ENCODE measurements around the gene DMXL2.
"Not testable (repeated sequence)": the region's sequence is repeated elsewhere in the genome, so short reads cannot be mapped to it uniquely, and the experiment has no call there.

The DMXL2 gene

GRCh38 chr15:51568939-51569784 lies 53.4 kb downstream of the DMXL2 start:
- not testable (repeated sequence) for DNase-seq

DNA sequence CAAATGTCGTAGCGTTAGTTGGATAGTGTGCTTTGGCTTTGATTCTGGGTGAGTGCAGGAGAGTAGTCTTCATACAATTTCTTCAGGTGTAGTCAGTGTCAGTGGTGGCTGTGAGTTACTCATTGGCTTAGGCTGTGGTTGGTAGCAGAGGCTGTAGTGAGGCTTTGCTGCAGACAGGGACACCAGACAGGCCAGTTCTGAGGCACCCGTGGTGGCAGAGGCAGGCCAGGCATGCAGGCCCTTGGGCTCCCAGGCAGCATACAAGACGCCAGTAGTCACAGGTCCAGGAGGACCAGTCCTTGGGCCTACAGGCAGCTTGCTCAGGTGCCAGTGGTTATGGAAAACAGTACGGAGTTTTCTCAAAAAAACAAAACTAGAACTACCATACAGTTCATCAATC lies 61.3 kb downstream of the DMXL2 start:
- DNase-seq: no peak

GRCh38 chr15:51558876-51559275 lies 63.7 kb downstream of the DMXL2 start:
- no peak for DNase-seq

DNA sequence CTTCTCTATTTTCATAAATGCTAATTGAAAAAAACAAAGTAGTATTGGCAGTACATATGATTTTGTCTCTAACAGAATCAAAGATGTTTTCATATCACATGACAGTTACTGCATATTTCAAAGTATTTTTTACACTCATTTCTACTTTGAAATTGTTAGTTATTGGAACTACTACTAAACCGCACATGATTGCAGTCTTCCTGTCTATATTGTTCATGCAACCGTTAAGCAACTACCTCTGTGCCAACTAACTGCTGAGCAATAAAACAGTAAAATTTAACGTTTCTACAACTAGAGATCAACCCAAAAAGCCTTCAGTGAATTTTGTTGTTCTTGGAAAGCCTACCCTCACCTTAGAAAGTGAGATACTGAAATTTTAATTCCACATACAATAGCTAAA lies 64.2 kb downstream of the DMXL2 start:
- no peak for DNase-seq

- DNase-seq: no peak
Observed at GRCh38 chr15:51550841-51551240, 71.7 kb downstream of the DMXL2 start.

- no peak for DNase-seq
Observed at GRCh38 chr15:51547656-51548055, 74.9 kb downstream of the DMXL2 start.

GRCh38 chr15:51536965-51537574 lies 85.5 kb downstream of the DMXL2 start:
- DNase-seq: no peak

GRCh38 chr15:51533672-51534398 lies 88.7 kb downstream of the DMXL2 start:
- no peak for DNase-seq

GRCh38 chr15:51526955-51527354 lies 95.6 kb downstream of the DMXL2 start:
- no peak for DNase-seq

- no peak for DNase-seq
Observed at GRCh38 chr15:51524376-51524775, 98.2 kb downstream of the DMXL2 start.

- DNase-seq: no peak
Observed at GRCh38 chr15:51516291-51516690, 106.3 kb downstream of the DMXL2 start.

DNA sequence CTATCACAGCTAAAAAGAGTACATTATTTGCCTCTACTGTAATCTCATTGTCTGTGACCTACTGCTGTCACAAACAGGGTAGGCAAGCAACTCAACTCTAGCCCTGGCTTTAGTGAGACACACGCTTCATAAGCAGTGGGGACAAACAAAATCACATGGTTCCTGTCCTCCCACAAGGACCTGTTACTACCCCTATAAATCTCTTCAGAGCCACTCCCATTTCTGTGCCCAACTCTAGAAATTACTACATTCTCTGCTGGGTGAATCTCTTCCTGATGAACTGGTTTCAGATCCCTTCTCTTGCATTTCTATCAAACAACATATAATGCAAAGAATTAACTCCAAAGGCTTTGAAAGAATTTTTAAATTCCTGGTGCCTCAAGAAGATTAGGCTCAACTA lies 117.3 kb downstream of the DMXL2 start:
- no peak for DNase-seq

GRCh38 chr15:51503003-51503402 lies 119.6 kb downstream of the DMXL2 start:
- no peak for DNase-seq

GRCh38 chr15:51499379-51499976 lies 123.1 kb downstream of the DMXL2 start:
- no peak for DNase-seq

GRCh38 chr15:51497806-51498205 lies 124.8 kb downstream of the DMXL2 start:
- no peak for DNase-seq

- DNase-seq: no peak
Observed at GRCh38 chr15:51496246-51496645, 126.3 kb downstream of the DMXL2 start.

DNA sequence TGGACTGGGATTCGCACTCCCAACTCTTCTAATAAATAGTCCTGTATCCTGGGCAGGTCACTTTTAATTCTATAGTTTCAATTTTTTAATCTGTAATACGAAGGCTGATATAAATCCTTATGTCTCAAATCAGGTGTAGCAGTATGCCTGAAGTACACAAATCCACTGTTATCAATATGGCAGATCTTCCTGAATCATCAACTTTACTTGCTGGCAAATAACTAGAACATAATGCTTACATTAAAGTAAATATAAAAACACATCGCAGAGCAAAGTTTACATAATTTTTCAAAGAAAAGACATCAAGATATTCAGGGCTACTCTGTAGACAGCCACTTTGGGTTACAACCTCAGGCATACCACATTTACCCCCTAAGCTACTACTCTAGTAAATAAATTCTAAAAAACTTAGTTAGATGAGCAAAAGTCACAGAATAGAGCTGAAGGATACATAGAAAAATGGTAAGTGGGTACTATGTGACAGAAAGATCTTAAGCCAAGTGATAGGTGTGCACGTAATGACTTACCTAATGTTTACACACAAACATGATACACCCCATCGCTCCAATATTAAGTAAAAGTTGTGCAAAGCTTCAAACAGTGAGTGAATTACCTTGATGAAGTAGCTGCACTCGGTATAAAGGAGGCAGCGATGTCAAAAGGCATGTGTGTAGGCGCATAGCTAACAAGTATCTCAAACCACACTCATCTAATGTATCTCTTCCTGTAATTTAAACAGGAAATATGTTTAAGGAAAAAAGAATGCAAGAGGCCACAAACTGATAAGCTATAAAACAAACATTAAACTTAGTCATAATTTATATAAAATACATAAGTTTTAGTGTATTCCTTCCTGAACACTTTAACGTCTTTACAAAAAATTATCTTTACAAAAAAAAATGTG lies 127.9 kb downstream of the DMXL2 start:
- DNase-seq: no peak

- no peak for DNase-seq
Observed at GRCh38 chr15:51493892-51494291, 128.7 kb downstream of the DMXL2 start.

GRCh38 chr15:51492528-51492927 lies 130.0 kb downstream of the DMXL2 start:
- no peak for DNase-seq

- no peak for DNase-seq
Observed at GRCh38 chr15:51491941-51492340, 130.6 kb downstream of the DMXL2 start.

- no peak for DNase-seq
Observed at GRCh38 chr15:51484781-51485180, 137.8 kb downstream of the DMXL2 start.

DNA sequence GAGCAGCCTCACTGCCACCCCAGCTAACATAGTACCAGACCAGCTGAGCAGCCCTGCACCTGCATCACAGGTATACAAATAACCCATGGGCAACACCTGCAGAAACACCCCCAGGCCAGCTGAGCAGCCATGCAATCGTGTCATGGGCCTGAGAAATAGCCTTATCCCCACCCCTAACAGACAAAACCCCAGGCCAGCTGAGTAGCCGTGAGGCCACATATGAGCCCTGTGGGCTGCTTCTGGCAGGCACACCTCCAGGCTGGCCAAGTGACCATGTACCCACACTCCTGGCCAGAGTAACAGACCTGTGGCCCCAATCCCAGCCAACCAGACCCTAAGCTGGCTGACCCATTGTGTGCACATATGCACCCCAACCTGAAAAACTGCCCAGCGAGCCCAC lies 138.6 kb downstream of the DMXL2 start:
- no peak for DNase-seq
